ENCODE measurements around the gene AP1B1.
"Not testable (repeated sequence)": the region's sequence is repeated elsewhere in the genome, so short reads cannot be mapped to it uniquely, and the experiment has no call there.

Gene AP1B1

GRCh38 chr22:29387921-29388758 is at the start of gene AP1B1:
Gene AP1B1, minus strand, starts transcription at chr22:29388570. Its CDS starts 21,327 bp downstream, at chr22:29367243.
- peak; percentile 25 to 88 for DNase-seq

GRCh38 chr22:29435236-29436136 is 47.1 kb upstream of the AP1B1 start:
- no peak for DNase-seq

- no peak for DNase-seq
Measured at GRCh38 chr22:29434288-29434687, 45.9 kb upstream of the AP1B1 start.

- no peak for DNase-seq
Measured at GRCh38 chr22:29433856-29434255, 45.5 kb upstream of the AP1B1 start.

GRCh38 chr22:29431986-29432385 is 43.6 kb upstream of the AP1B1 start:
- no peak for DNase-seq

- no peak for DNase-seq
Measured at GRCh38 chr22:29427176-29427760, 38.9 kb upstream of the AP1B1 start.

- DNase-seq = no peak
Measured at GRCh38 chr22:29426476-29426875, 38.1 kb upstream of the AP1B1 start.

GRCh38 chr22:29418704-29419103 is 30.3 kb upstream of the AP1B1 start:
- not testable (repeated sequence) for DNase-seq

GRCh38 chr22:29414951-29415591 is 26.7 kb upstream of the AP1B1 start:
- not testable (repeated sequence) for DNase-seq

GRCh38 chr22:29412772-29413171 is 24.4 kb upstream of the AP1B1 start:
- not testable (repeated sequence) for DNase-seq

- not testable (repeated sequence) for DNase-seq
Measured at GRCh38 chr22:29411569-29412211, 23.3 kb upstream of the AP1B1 start.

- no peak for DNase-seq
Measured at GRCh38 chr22:29408940-29409339, 20.6 kb upstream of the AP1B1 start.

- not testable (repeated sequence) for DNase-seq
Measured at GRCh38 chr22:29401538-29401937, 13.2 kb upstream of the AP1B1 start.

- DNase-seq = no peak
Measured at GRCh38 chr22:29400576-29400975, 12.2 kb upstream of the AP1B1 start.

- DNase-seq = no peak
Measured at GRCh38 chr22:29397791-29398190, 9.4 kb upstream of the AP1B1 start.

- DNase-seq = no peak
Measured at GRCh38 chr22:29396126-29396525, 7.8 kb upstream of the AP1B1 start.

- peak in 1 of 2 experiments; percentile 44 for DNase-seq
Measured at GRCh38 chr22:29394931-29395581, 6.7 kb upstream of the AP1B1 start.

GRCh38 chr22:29393019-29393608 is 4.7 kb upstream of the AP1B1 start:
- no peak for DNase-seq

- no peak for DNase-seq
Measured at GRCh38 chr22:29391546-29391945, 3.2 kb upstream of the AP1B1 start.

GRCh38 chr22:29390270-29390669 is 1.9 kb upstream of the AP1B1 start:
- no peak for DNase-seq

GRCh38 chr22:29388759-29389090 is 355 bp upstream of the AP1B1 start:
- DNase-seq = no peak
